ENCODE measurements around the gene SLC6A1. TPM values are rescaled to one million over a fixed set of nuclear protein-coding genes. Genes with fewer than 3 reads are reported as not detected.

SLC6A1 gene
- total and polyA plus RNA-seq, 2 of the 13 experiments (the other 11 are each of a cell fraction or from before 2014, with no cell fraction given) = not detected

DNA sequence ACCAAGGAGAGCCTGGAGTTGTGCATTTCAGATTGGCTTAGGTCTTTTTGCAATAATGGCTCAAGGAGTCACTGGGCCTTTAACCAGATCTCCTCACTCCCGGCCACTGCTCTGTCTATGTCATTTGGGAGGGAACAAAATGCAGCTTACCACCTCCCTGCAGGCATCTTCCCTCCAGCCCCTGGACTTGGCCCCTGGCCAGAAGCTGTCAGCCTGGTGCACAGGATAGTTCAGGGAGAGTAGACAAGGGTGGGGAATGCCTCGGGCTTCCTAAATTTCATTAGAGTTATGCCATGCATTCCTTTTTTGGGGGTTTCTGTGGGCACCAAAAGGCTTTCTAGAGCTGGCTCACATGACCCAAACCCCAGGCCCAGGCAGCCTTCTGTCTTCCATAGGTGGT is 91.5 kb downstream of the SLC6A1 start:
- H3K4me1 ChIP-seq (ENCODE audit: insufficient read depth, low read length) = no peaks in the 10 kb centered on the region
- no peak overlapping the region for H3K9ac ChIP-seq (ENCODE audit: insufficient read depth, low read depth, low read length)
- no peaks in the 10 kb centered on the region for H4K20me1 ChIP-seq (ENCODE audit: insufficient read depth, low read length)
- FAIRE-seq (no peak), DNase-seq (ENCODE audit: low spot score) (no peak), ATAC-seq (no peak)
- no peak overlapping the region for H3K4me3 ChIP-seq (replicated peaks in 1 of 3; ENCODE audit: insufficient read depth in 1 of 3, low read depth in 2 of 3, low read length in 3 of 3)
- H2AFZ ChIP-seq (ENCODE audit: low read length) = no peak overlapping the region
- CTCF ChIA-PET (ENCODE audit: low intra/inter-chr PET ratio, low total read pairs) = no interaction called here
- H3K9me3 ChIP-seq (ENCODE audit: low read length) = no peaks in the 10 kb centered on the region
- in situ Hi-C loops (cut with HindIII; ENCODE audit: extremely low pct_ligation_motif_present, low pct_unique_long_range_greater_than_20kb) = no loop called here
- no TSS peak for BruUV-seq (replicated peaks)
- peaks cover 2 to 33% of the 10 kb centered on the region in 2 experiments; a peak in 3 of 5 replicates for H3K27me3 ChIP-seq (ENCODE audit: control insufficient read depth in 1 of 2, insufficient read depth in 2 of 2, low read length in 2 of 2)
- TF ChIP-seq, protein P1, sequence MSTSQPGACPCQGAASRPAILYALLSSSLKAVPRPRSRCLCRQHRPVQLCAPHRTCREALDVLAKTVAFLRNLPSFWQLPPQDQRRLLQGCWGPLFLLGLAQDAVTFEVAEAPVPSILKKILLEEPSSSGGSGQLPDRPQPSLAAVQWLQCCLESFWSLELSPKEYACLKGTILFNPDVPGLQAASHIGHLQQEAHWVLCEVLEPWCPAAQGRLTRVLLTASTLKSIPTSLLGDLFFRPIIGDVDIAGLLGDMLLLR (CRISPR knock-in tag; IDR thresholded peaks at IDR 0.05) = no peak
- no peak for TF ChIP-seq NFKBIZ (CRISPR knock-in tag; IDR thresholded peaks at IDR 0.05)
- H3K4me2 ChIP-seq (ENCODE audit: low read depth, low read length) = no peak overlapping the region
- H3K36me3 ChIP-seq (replicated peaks in 1 of 2; ENCODE audit: control insufficient read depth in 1 of 2, insufficient read depth in 2 of 2, low read length in 2 of 2) = no peaks in the 10 kb centered on the region
- no peaks in the 10 kb centered on the region for H3K79me2 ChIP-seq (ENCODE audit: insufficient read depth, low read length)
- whole genome bisulfite sequencing (ENCODE audit: low lambda C conversion rate) = 0% methylated on average over 2 of the region's 2 CpGs
- H3K27ac ChIP-seq (ENCODE audit: extremely low read length, insufficient read depth, low read length) = no peak overlapping the region
- POLR2A ChIA-PET = no interaction called here
- intact Hi-C loops (cut with micrococcal nuclease; ENCODE audit: unreplicated experiment) = no loop called here

DNA sequence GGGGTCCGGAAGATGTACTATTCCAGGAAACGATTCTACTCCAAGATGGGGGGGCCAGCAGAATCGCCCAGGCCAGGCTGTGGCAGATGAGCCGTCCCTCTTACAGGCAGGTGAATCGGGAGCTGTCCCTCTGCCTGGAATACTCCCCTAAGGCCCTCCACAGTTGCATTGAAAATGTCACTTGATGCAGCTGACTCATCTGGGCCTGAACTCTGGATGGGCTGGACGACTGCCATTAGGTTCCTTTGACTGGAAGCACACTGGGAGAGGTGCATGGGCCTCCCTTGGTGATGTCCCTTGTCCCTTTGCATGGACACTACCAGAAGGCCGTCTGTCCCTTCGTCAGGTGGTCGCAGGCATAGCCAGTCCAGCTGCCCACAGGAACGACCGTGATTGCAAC is 92.1 kb downstream of the SLC6A1 start:
- no peak; the same call in 2 of the 3 replicates for ATAC-seq
- intact Hi-C loops (cut with micrococcal nuclease; ENCODE audit: unreplicated experiment) = no loop called here

More for the DNA sequence above, 92.1 kb downstream of the SLC6A1 start:
- FAIRE-seq = no peak
- Histone ChIP-seq H3K4me1 (ENCODE audit: insufficient read depth, low read length) (no peaks in the 10 kb centered on the region), H4K20me1 (ENCODE audit: insufficient read depth, low read length) (no peaks in the 10 kb centered on the region), H2AFZ (ENCODE audit: low read length) (no peak overlapping the region), H3K27me3 (ENCODE audit: control insufficient read depth in 1 of 2, insufficient read depth in 2 of 2, low read length in 2 of 2) (peaks cover 2 to 36% of the 10 kb centered on the region in 2 experiments; a peak in 3 of 5 replicates), H3K4me3 (replicated peaks in 1 of 3; ENCODE audit: insufficient read depth in 1 of 3, low read depth in 2 of 3, low read length in 3 of 3) (no peak overlapping the region), H3K9me3 (ENCODE audit: low read length) (no peaks in the 10 kb centered on the region), H3K4me2 (ENCODE audit: low read depth, low read length) (no peak overlapping the region), H3K79me2 (ENCODE audit: insufficient read depth, low read length) (no peaks in the 10 kb centered on the region), H3K27ac (ENCODE audit: extremely low read length, insufficient read depth, low read length) (no peak overlapping the region), H3K36me3 (replicated peaks in 1 of 2; ENCODE audit: control insufficient read depth in 1 of 2, insufficient read depth in 2 of 2, low read length in 2 of 2) (no peaks in the 10 kb centered on the region), H3K9ac (ENCODE audit: insufficient read depth, low read depth, low read length) (no peak overlapping the region)
- ChIA-PET CTCF (ENCODE audit: low intra/inter-chr PET ratio, low total read pairs) (no interaction called here), POLR2A (no interaction called here)
- TF ChIP-seq ZNF816 (CRISPR knock-in tag; IDR thresholded peaks at IDR 0.05; ENCODE audit: borderline replicate concordance) (no peak), ZNF367 (CRISPR knock-in tag; IDR thresholded peaks at IDR 0.05; ENCODE audit: borderline replicate concordance) (no peak), ZNF749 (CRISPR knock-in tag; IDR thresholded peaks at IDR 0.05; ENCODE audit: borderline replicate concordance) (no peak), TEAD3 (CRISPR knock-in tag; optimal IDR thresholded peaks at IDR 0.05; ENCODE audit: borderline replicate concordance) (no peak), ZSCAN22 (CRISPR knock-in tag; IDR thresholded peaks at IDR 0.05) (no peak), ZNF788 (CRISPR knock-in tag; IDR thresholded peaks at IDR 0.05; ENCODE audit: borderline replicate concordance) (no peak)
- TF ChIP-seq, protein P2, sequence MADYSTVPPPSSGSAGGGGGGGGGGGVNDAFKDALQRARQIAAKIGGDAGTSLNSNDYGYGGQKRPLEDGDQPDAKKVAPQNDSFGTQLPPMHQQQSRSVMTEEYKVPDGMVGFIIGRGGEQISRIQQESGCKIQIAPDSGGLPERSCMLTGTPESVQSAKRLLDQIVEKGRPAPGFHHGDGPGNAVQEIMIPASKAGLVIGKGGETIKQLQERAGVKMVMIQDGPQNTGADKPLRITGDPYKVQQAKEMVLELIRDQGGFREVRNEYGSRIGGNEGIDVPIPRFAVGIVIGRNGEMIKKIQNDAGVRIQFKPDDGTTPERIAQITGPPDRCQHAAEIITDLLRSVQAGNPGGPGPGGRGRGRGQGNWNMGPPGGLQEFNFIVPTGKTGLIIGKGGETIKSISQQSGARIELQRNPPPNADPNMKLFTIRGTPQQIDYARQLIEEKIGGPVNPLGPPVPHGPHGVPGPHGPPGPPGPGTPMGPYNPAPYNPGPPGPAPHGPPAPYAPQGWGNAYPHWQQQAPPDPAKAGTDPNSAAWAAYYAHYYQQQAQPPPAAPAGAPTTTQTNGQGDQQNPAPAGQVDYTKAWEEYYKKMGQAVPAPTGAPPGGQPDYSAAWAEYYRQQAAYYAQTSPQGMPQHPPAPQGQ (CRISPR knock-in tag; IDR thresholded peaks at IDR 0.05; ENCODE audit: borderline replicate concordance) = no peak
- BruUV-seq (replicated peaks) = no TSS peak
- 0% methylated on average over 1 of the region's 11 CpGs for WGBS (ENCODE audit: low lambda C conversion rate)
- in situ Hi-C loops (cut with HindIII; ENCODE audit: extremely low pct_ligation_motif_present, low pct_unique_long_range_greater_than_20kb) = no loop called here
- DNase-seq (ENCODE audit: low spot score) = no peak

Measured in HepG2 (cell line).